ENCODE data around the gene CLNS1A.

- TF ChIP-seq, protein P1, sequence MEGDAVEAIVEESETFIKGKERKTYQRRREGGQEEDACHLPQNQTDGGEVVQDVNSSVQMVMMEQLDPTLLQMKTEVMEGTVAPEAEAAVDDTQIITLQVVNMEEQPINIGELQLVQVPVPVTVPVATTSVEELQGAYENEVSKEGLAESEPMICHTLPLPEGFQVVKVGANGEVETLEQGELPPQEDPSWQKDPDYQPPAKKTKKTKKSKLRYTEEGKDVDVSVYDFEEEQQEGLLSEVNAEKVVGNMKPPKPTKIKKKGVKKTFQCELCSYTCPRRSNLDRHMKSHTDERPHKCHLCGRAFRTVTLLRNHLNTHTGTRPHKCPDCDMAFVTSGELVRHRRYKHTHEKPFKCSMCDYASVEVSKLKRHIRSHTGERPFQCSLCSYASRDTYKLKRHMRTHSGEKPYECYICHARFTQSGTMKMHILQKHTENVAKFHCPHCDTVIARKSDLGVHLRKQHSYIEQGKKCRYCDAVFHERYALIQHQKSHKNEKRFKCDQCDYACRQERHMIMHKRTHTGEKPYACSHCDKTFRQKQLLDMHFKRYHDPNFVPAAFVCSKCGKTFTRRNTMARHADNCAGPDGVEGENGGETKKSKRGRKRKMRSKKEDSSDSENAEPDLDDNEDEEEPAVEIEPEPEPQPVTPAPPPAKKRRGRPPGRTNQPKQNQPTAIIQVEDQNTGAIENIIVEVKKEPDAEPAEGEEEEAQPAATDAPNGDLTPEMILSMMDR (IDR thresholded peaks at IDR 0.05; ENCODE audit: poor library complexity) = no peak
- no peak for TF ChIP-seq EZH2phosphoT487 (IDR thresholded peaks at IDR 0.05; ENCODE audit: low read depth, severe bottlenecking, unreplicated experiment)
- TF ChIP-seq EZH2 (IDR thresholded peaks at IDR 0.05; ENCODE audit: borderline replicate concordance) = no peak
These were observed 69.3 kb downstream of the CLNS1A start for GRCh38 chr11:77568306-77568705.
